Endothelial cell of umbilical vein (primary cell): ENCODE measurements around the gene CCDC157. TPM values are rescaled to one million over a fixed set of nuclear protein-coding genes. Genes with fewer than 3 reads are reported as not detected.

Experiments
- BruUV-seq: library from RNA; stranded (reverse); fragments of 400-500 nt; replicated peaks from 2 replicates; lab custom pipeline; 2021; lab: Mats Ljungman, UMichigan
- CTCF ChIA-PET: fragments of 300-600, 350-600 bp; sonication (Branson Sonifier 250); formaldehyde crosslinking; loops from one replicate; lab custom pipeline; 2021; ENCODE audit warnings: antibody characterized with exemption, inconsistent platforms; lab: Charles Lee
- POLR2A ChIA-PET: fragments of 300-600, 350-600 bp; sonication (Branson Sonifier 250); formaldehyde crosslinking; loops from one replicate; lab custom pipeline; 2021; ENCODE audit warnings: antibody characterized with exemption, inconsistent platforms; lab: Charles Lee
- DNase-seq: peaks from one replicate; pipeline ENCODE4 v3.0.0-alpha.2; 2011; ENCODE audit warnings: low read depth, low spot score
- FAIRE-seq: peaks from 2 replicates; lab custom pipeline; 2011; peaks lifted over from hg19 to GRCh38; lab: Jason Lieb, UNC
- H2AFZ ChIP-seq: 2 replicates; pipeline ENCODE4 v1.6.0; 2012; ENCODE audit warnings: low read depth, low read length, control low read depth, inconsistent platforms
- H3K27ac ChIP-seq: 2 replicates; pipeline ENCODE4 v1.5.1; 2011; ENCODE audit warnings: low read depth, mild to moderate bottlenecking, control low read depth, low read length, moderate library complexity; ENCODE audit not compliant: insufficient read depth
- H3K27me3 ChIP-seq, 2 experiments: 2 replicates each; pipeline versions ENCODE4 v1.6.0 to v1.6.1; 2011; ENCODE audit warnings: low read length in 2 of 2, mixed read lengths in 1 of 2; ENCODE audit not compliant: control insufficient read depth in 2 of 2, insufficient read depth in 2 of 2
- H3K36me3 ChIP-seq, 2 experiments: 2 replicates in 1 of 2; 3 replicates in 1 of 2; pipeline ENCODE4 v1.5.1; 2011; ENCODE audit warnings: low read length in 2 of 2, mild to moderate bottlenecking in 1 of 2, moderate library complexity in 1 of 2; ENCODE audit not compliant: control insufficient read depth in 2 of 2, insufficient read depth in 2 of 2; ENCODE audit errors: extremely low read depth in 1 of 2
- H3K4me1 ChIP-seq: 3 replicates; pipeline ENCODE4 v1.5.1; 2011; ENCODE audit warnings: mild to moderate bottlenecking, low read length; ENCODE audit not compliant: control insufficient read depth, insufficient read depth; ENCODE audit errors: extremely low read depth
- H3K4me2 ChIP-seq: 2 replicates; pipeline ENCODE4 v1.6.1; 2011; ENCODE audit warnings: low read length, control low read depth, mixed read lengths; ENCODE audit not compliant: insufficient read depth
- H3K4me3 ChIP-seq, 3 experiments: fragments of 200-600 bp in 1 of 3; sonication (generic), shearing (Covaris generic) in 1 of 3; replicated peaks in 1 of 3; 2 replicates each; pipeline ENCODE4 v1.5.1; 2011 to 2016; ENCODE audit warnings: control low read depth in 3 of 3, low read length in 3 of 3, mild to moderate bottlenecking in 2 of 3, inconsistent platforms in 1 of 3, low read depth in 1 of 3, moderate library complexity in 1 of 3; ENCODE audit not compliant: insufficient read depth in 1 of 3
- H3K79me2 ChIP-seq: 2 replicates; pipeline ENCODE4 v1.6.0; 2012; ENCODE audit warnings: low read length, inconsistent platforms; ENCODE audit not compliant: control insufficient read depth, insufficient read depth
- H3K9ac ChIP-seq: replicated peaks from 2 replicates; pipeline ENCODE3; 2011; ENCODE audit warnings: low read length, control low read depth; ENCODE audit not compliant: insufficient read depth; ENCODE audit errors: extremely low read depth
- H3K9me1 ChIP-seq: replicated peaks from 3 replicates; pipeline ENCODE4 v1.6.0; 2011; ENCODE audit warnings: mild to moderate bottlenecking, low read length; ENCODE audit not compliant: control insufficient read depth, insufficient read depth; ENCODE audit errors: extremely low read depth
- H3K9me3 ChIP-seq: replicated peaks from 2 replicates; pipeline ENCODE4 v1.5.1; 2012; ENCODE audit warnings: low read length, inconsistent platforms; ENCODE audit not compliant: control insufficient read depth, insufficient read depth
- H4K20me1 ChIP-seq: replicated peaks from 2 replicates; pipeline ENCODE3; 2011; ENCODE audit warnings: mild to moderate bottlenecking, low read length; ENCODE audit not compliant: control insufficient read depth, insufficient read depth; ENCODE audit errors: extremely low read depth
- CTCF ChIP-seq, 2 donors: IDR thresholded peaks; 1 replicate in 1 of 2; 2 replicates in 1 of 2; pipeline ENCODE4 v1.5.1; 2011; ENCODE audit warnings: low read length in 2 of 2, mild to moderate bottlenecking in 2 of 2, moderate library complexity in 2 of 2, control low read depth in 1 of 2, inconsistent platforms in 1 of 2, low read depth in 1 of 2; ENCODE audit not compliant: insufficient read depth in 1 of 2; ENCODE audit errors: extremely low read depth in 1 of 2
- EZH2 ChIP-seq: IDR thresholded peaks from 2 replicates; pipeline ENCODE4 v1.6.1; 2012; ENCODE audit warnings: borderline replicate concordance, low read depth, mild to moderate bottlenecking, moderate library complexity, low read length, inconsistent platforms; ENCODE audit not compliant: severe bottlenecking
- FOS ChIP-seq: IDR thresholded peaks from 2 replicates; pipeline ENCODE4 v1.6.1; 2011; ENCODE audit warnings: mild to moderate bottlenecking, low read length, moderate library complexity, borderline replicate concordance; ENCODE audit not compliant: insufficient read depth
- MAX ChIP-seq: IDR thresholded peaks from 2 replicates; pipeline ENCODE4 v1.6.1; 2011; ENCODE audit not compliant: insufficient read depth, insufficient read length
- POLR2A ChIP-seq: IDR thresholded peaks from 2 replicates; pipeline ENCODE4 v1.6.1; 2012; ENCODE audit warnings: low read depth, mild to moderate bottlenecking, control low read depth, low read length
- POLR2AphosphoS5 ChIP-seq: IDR thresholded peaks from 2 replicates; pipeline ENCODE4 v1.6.1; 2012; ENCODE audit warnings: low read depth, mild to moderate bottlenecking, control low read depth, low read length, moderate library complexity; ENCODE audit not compliant: insufficient read depth
- dilution Hi-C: fragments of 300-500 bp; cut with MboI; formaldehyde crosslinking; loops from one replicate; pipeline ENCODE4 v1.15.0; 2019; ENCODE audit warnings: low sequenced_read_pairs; ENCODE audit not compliant: extremely low pct_ligation_motif_present
- intact Hi-C: fragments of 100-400 bp; cut with micrococcal nuclease; formaldehyde crosslinking; loops from one replicate; pipeline ENCODE4 v1.10.0; 2022
- polyA plus RNA-seq, 4 experiments: library from polyadenylated mRNA; depleted of rRNA in 3 of 4; stranded (reverse) in 3 of 4; unstranded in 1 of 4; fragments of >200 nt; gene quantifications; 2 replicates each; pipeline versions ENCODE4 v1.2.1 to v1.2.3, GENCODE V29; 2011 to 2012; ENCODE audit warnings: missing spikeins in 1 of 4
- total RNA-seq: library from RNA; stranded (reverse); gene quantifications from 2 replicates; pipeline ENCODE4 v1.2.3, GENCODE V29; 2021

CCDC157 gene
- total and polyA plus RNA-seq, 2 donors (not counting 3 experiments of a cell fraction or from before 2014, with no cell fraction given) = 2.1 to 3.1 TPM

GRCh38 chr22:30371981-30372380, 15.2 kb downstream of the CCDC157 start:
- Histone ChIP-seq H3K36me3 (no peaks in the 10 kb centered on the region), H3K27ac (no peak overlapping the region), H4K20me1 (no peaks in the 10 kb centered on the region), H3K4me3 (no peak overlapping the region), H3K4me1 (no peaks in the 10 kb centered on the region), H3K79me2 (no peaks in the 10 kb centered on the region), H3K9me3 (no peaks in the 10 kb centered on the region), H3K9ac (no peak overlapping the region), H2AFZ (no peak overlapping the region), H3K27me3 (no peaks in the 10 kb centered on the region), H3K9me1 (no peaks in the 10 kb centered on the region), H3K4me2 (no peak overlapping the region)
- CTCF ChIA-PET = interaction anchor here (1.0 to 2.7 kb wide), 2 partner anchors 16 to 84 kb away, joined by 3 to 6 read pairs; partner anchors contain the start of gene RNF215
- no TSS peak for BruUV-seq
- no peak for FAIRE-seq
- intact Hi-C loops = no loop called here
- dilution Hi-C loops = no loop called here
- POLR2A ChIA-PET = no interaction called here
- DNase-seq = no peak
- TF ChIP-seq EZH2 = no peak
- no peak for TF ChIP-seq POLR2A
- TF ChIP-seq CTCF (IDR thresholded peaks at IDR 0.05; ENCODE audit: extremely low read depth in 1 of 2, insufficient read depth in 1 of 2, low read depth in 1 of 2, low read length in 2 of 2) = no peak
- no peak for TF ChIP-seq POLR2AphosphoS5
- TF ChIP-seq MAX = no peak
- no peak for TF ChIP-seq FOS
